ENCODE measurements around the gene TPCN1.

TPCN1 gene

GRCh38 chr12:113221181-113221996 lies at the start of gene TPCN1:
TSS of gene TPCN1 (plus strand) at chr12:113221464. CDS start at chr12:113226853, 5,389 bp downstream.
- in situ Hi-C loops (cut with MboI; ENCODE audit: low sequenced_read_pairs), result loop anchor here (25.0 kb wide), 1 partner anchor 641 kb away; no protein-coding TSS in a partner anchor

- in situ Hi-C loops (cut with MboI; ENCODE audit: low sequenced_read_pairs), result loop anchor here (5.0 kb wide), 1 partner anchor 124 kb away; no protein-coding TSS in a partner anchor
These were observed 49.7 kb upstream of the TPCN1 start for GRCh38 chr12:113171543-113171942.

- in situ Hi-C loops (cut with MboI; ENCODE audit: low sequenced_read_pairs), result loop anchor here (5.0 kb wide), 1 partner anchor 125 kb away; no protein-coding TSS in a partner anchor
These were observed 49.1 kb upstream of the TPCN1 start for GRCh38 chr12:113172185-113172584.

DNA sequence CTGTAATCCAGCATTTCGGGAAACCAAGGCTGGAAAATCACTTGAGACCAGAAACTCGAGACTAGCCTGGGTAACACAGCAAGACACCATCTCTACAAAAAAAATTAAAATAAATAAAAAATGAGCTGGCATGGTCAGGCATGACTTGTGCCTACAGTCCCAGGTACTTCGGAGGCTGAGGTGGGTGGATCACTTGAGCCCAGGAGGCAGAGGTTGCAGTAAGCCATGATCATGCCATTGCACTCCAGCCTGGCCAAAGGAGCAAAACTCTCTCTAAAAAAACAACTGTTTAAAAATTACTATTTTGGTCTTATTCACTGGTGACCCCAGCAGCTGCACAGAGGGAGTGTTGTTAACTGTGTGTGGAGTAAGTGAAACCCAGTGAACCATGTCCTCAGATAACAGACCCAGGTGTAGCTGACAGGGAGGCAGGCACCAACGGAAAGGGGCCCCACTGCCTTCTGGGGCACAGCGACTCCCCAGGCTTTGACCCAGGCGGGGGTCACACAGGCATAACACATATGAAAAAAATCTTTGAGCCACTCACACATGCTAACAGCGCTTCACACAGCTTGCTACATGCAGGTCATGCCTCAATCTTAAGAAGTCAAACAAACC lies 48.1 kb upstream of the TPCN1 start:
- in situ Hi-C loops (cut with MboI; ENCODE audit: low sequenced_read_pairs), result loop anchor here (5.0 kb wide), 1 partner anchor 126 kb away; no protein-coding TSS in a partner anchor

- in situ Hi-C loops (cut with MboI; ENCODE audit: low sequenced_read_pairs), result loop anchor here (5.0 kb wide), 1 partner anchor 127 kb away; no protein-coding TSS in a partner anchor
These were observed 46.5 kb upstream of the TPCN1 start for GRCh38 chr12:113174461-113175384.

GRCh38 chr12:113179023-113179422 lies 42.2 kb upstream of the TPCN1 start:
- in situ Hi-C loops (cut with MboI; ENCODE audit: low sequenced_read_pairs), result no loop called here

GRCh38 chr12:113180333-113180732 lies 40.9 kb upstream of the TPCN1 start:
- in situ Hi-C loops (cut with MboI; ENCODE audit: low sequenced_read_pairs), result no loop called here

DNA sequence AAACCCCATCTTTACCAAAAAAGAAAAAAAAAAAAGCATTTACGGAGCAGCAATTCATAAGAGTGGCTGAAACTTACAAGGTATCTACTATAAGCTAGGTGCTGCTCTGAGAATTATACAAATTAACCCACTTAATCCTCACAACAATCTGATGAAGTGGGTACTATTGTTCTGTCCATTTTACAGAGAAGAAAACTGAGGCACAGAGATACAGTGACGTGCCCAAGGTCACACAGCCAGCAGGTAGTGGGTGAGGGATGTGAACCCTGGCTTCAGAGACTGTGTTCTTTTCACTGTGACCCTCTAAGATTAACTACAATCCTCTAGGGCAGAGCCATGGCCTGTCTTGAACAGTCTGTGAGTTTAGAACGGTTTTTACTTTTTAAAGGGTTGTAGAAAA lies 39.3 kb upstream of the TPCN1 start:
- in situ Hi-C loops (cut with MboI; ENCODE audit: low sequenced_read_pairs), result no loop called here

- in situ Hi-C loops (cut with MboI; ENCODE audit: low sequenced_read_pairs), result no loop called here
These were observed 38.2 kb upstream of the TPCN1 start for GRCh38 chr12:113183030-113183589.

DNA sequence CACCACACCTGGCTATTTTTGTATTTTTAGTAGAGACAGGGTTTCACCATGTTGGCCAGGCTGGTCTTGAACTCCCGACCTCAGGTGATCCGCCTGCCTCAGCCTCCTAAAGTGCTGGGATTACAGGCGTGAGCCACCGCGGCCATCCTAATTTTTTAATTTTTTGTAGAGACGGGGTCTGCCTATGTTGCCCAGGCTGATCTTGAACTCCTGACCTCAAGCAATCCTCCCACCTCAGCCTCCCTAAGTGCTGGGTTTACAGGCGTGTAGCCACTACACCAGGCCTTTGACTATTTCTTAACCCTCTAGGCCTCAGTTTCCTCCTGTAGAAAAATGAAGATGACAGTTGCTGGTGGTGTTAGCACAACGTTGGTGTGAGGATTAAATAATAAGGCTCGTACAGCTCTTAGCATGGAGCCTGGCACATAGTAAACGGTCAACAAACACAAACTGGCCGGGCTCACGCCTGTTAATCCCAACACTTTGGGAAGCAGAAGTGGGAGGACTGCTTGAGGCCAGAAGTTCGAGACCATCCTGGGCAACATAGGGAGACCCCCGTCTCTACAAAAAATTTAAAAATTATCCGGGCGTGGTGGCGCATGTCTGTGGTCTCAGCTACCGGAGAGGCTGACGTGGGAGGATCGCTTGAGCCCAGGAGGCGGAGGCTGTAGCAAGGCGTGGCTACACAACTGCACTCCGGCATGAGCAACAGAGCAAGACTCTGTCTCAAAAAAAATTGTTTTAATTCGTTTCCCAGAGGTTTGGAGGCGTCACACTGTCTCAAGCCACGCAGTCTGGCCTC lies 37.0 kb upstream of the TPCN1 start:
- in situ Hi-C loops (cut with MboI; ENCODE audit: low sequenced_read_pairs), result no loop called here

DNA sequence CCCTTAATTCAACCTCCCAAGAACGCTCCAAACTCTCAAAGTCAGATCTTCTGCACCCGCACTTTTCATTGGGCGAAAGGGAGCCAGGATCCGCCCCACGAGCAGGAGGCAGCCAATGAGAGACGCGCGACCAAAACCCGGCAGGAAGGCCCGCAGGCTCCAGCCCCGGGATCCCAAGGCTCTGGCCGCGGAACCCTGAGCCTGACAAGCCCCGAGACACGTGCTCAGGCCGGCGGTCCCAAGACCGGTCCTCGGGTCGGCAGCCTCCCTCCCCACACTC lies 36.4 kb upstream of the TPCN1 start:
- in situ Hi-C loops (cut with MboI; ENCODE audit: low sequenced_read_pairs), result no loop called here

- in situ Hi-C loops (cut with MboI; ENCODE audit: low sequenced_read_pairs), result no loop called here
These were observed 35.9 kb upstream of the TPCN1 start, which contains the start of the genes DDX54 and RITA1 for GRCh38 chr12:113185180-113186032. TSS of gene DDX54 (minus strand) at chr12:113185478. CDS start at chr12:113185451, 27 bp downstream. TSS of gene RITA1 (plus strand) at chr12:113185721. CDS start at chr12:113186747, 1,026 bp downstream.

GRCh38 chr12:113186033-113186365 lies 35.3 kb upstream of the TPCN1 start:
- in situ Hi-C loops (cut with MboI; ENCODE audit: low sequenced_read_pairs), result no loop called here

- in situ Hi-C loops (cut with MboI; ENCODE audit: low sequenced_read_pairs), result no loop called here
These were observed 34.5 kb upstream of the TPCN1 start for GRCh38 chr12:113186666-113187325.

DNA sequence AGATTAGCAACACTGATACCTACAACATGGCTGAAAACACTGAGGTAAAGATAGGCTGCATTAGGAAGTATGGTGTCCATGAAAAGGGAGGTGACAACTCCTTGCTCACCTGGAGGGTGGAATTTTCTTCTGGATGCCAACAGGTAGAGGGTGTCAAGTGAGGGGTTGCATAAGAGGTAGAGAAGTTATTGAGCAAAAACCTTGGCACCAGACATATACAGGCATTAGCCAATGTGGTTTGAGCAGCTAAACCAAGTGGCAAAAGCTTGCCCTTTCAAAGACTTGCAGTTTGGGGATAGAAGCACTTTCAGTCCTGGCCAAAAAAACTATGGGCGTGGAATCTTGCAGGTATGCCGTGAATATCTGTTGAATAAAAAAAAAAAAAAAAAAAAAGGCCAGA lies 31.9 kb upstream of the TPCN1 start:
- in situ Hi-C loops (cut with MboI; ENCODE audit: low sequenced_read_pairs), result no loop called here

DNA sequence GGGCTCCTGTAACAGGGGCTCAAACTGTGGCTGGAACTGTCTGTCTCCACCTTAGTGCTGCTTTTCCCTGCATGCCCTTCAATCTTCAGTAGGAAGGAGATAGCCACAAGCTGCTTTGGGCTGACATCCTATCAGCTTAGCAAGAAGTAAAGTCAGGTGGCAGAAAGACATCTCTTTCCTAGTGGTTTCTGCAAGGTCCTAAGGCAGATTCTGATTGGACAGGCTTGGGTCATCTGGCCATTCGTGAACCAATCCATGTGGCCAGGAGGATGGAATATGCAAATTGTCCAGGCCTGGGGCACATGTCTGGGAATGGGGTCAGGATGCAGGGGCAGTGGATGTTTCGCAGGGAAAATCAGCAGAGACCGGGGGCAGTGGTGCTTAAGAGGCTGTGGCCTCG lies 30.5 kb upstream of the TPCN1 start:
- in situ Hi-C loops (cut with MboI; ENCODE audit: low sequenced_read_pairs), result loop anchor here (10.0 kb wide), 1 partner anchor 244 kb away; no protein-coding TSS in a partner anchor

GRCh38 chr12:113191227-113191626 lies 30.0 kb upstream of the TPCN1 start:
- in situ Hi-C loops (cut with MboI; ENCODE audit: low sequenced_read_pairs), result loop anchor here (10.0 kb wide), 1 partner anchor 244 kb away; no protein-coding TSS in a partner anchor

DNA sequence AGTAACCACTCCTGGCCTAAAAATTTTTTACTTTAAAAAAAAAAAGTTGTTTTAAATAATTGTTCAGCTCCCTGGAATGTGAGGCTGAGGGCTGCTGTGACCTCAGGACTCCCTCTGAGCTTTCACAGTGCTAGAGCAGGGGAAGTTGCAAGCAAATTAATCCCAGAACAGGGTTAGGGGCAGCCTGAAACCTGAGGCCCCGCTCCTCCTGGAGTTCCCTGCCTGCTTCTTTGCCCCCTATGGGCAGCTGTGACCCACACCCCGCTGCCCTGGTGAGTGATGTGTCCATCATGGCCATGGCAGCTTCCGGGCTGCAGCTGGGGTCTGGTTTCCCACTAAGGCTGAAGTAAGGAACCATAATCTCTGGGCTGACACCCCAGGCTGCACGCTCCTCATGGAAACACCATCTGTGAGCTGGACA lies 26.3 kb upstream of the TPCN1 start:
- in situ Hi-C loops (cut with MboI; ENCODE audit: low sequenced_read_pairs), result loop anchor here (10.0 kb wide), 1 partner anchor 240 kb away; no protein-coding TSS in a partner anchor
